ENCODE measurements around the gene LAMB2.

Gene LAMB2

GRCh38 chr3:49158792-49159191 is 25.9 kb upstream of the LAMB2 start:
- H3K36me3 ChIP-seq (ENCODE audit: control insufficient read depth, insufficient read depth, low read length): peaks cover 13% of the 10 kb centered on the region
- no peak overlapping the region for H3K27ac ChIP-seq (ENCODE audit: low read depth, low read length)
- H3K4me3 ChIP-seq (ENCODE audit: low read depth, low read length): no peak overlapping the region
- no peaks in the 10 kb centered on the region; the same call in none of the 2 replicates for H3K27me3 ChIP-seq (ENCODE audit: control insufficient read depth, insufficient read depth, low read length)
- 0 out of 2 replicates have a peak, but pooled peaks cover 3% of the 10 kb centered on the region for H3K4me1 ChIP-seq (ENCODE audit: control insufficient read depth, insufficient read depth, low read length)
- no peaks in the 10 kb centered on the region for H3K9me3 ChIP-seq (ENCODE audit: control insufficient read depth, insufficient read depth, low read depth, low read length)
- H3K9ac ChIP-seq (ENCODE audit: low read length): no peak overlapping the region

DNA sequence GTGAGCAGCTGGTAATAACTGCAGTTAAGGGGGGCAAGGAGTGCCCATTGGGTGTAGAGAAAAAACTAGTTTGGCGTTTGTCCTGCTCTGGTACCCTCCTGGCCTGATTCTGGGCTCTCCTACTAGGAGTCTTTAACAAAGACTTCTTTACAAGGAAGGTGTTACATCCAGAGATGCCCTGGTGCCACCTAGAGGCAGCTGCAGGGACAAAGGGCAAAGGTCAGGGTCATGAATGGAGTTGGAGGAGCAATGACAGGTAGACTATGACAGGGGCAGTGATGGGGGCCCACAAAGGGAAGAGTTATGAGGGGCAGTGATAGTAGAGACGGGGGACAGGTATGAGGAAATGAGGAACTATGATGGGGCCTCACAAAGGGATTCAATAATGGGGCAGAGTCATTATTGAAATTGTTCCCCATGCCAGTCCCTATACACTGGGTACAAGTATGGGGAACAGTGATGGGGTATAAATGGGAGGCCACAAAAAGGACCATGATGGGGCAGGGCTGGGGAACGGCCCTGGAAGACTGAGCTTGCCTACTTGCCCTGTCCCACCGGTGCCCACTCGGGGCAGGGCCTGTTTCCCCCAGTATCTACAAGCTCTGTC is 25.4 kb upstream of the LAMB2 start:
- Histone ChIP-seq H3K36me3 (ENCODE audit: control insufficient read depth, insufficient read depth, low read length) (peaks cover 7% of the 10 kb centered on the region), H3K9ac (ENCODE audit: low read length) (no peak overlapping the region), H3K4me1 (ENCODE audit: control insufficient read depth, insufficient read depth, low read length) (0 out of 2 replicates have a peak, but pooled peaks cover 3% of the 10 kb centered on the region), H3K27me3 (ENCODE audit: control insufficient read depth, insufficient read depth, low read length) (no peaks in the 10 kb centered on the region; the same call in none of the 2 replicates), H3K9me3 (ENCODE audit: control insufficient read depth, insufficient read depth, low read depth, low read length) (no peaks in the 10 kb centered on the region), H3K4me3 (ENCODE audit: low read depth, low read length) (no peak overlapping the region), H3K27ac (ENCODE audit: low read depth, low read length) (no peak overlapping the region)

- H3K9ac ChIP-seq (ENCODE audit: low read length): no peak overlapping the region
- 0 out of 2 replicates have a peak, but pooled peaks cover 3% of the 10 kb centered on the region for H3K4me1 ChIP-seq (ENCODE audit: control insufficient read depth, insufficient read depth, low read length)
- no peak overlapping the region for H3K4me3 ChIP-seq (ENCODE audit: low read depth, low read length)
- no peaks in the 10 kb centered on the region for H3K9me3 ChIP-seq (ENCODE audit: control insufficient read depth, insufficient read depth, low read depth, low read length)
- H3K27me3 ChIP-seq (ENCODE audit: control insufficient read depth, insufficient read depth, low read length): no peaks in the 10 kb centered on the region; the same call in none of the 2 replicates
- H3K36me3 ChIP-seq (ENCODE audit: control insufficient read depth, insufficient read depth, low read length): no peaks in the 10 kb centered on the region
- H3K27ac ChIP-seq (ENCODE audit: low read depth, low read length): no peak overlapping the region
Measured at GRCh38 chr3:49157289-49157688, 24.4 kb upstream of the LAMB2 start.

DNA sequence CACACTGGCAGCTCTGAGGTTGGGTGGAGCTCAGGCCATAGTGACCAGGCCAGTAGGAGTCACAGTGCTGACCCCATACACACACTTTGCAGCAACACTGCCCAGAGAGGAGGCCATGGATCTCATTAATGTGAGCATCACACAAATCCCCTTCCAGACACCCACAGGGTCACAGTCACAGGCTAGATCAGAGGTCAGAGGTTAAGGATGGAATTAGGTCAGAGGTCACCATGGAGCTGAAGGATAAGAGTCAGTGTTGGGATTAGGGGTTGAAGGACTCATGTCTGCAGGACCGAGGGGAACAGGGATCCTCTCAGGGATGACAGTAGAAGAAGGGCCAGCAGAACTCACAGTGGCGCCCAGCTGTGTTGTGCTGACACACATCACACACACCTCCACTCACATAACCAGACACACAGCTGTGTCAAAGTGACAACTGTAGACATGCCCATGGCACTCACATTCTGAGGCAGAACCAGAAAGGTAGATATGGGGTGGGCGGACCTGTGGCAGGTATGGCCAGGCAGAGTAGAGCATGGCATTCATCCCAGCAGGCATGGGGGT is 20.6 kb upstream of the LAMB2 start:
- Histone ChIP-seq H3K4me1 (ENCODE audit: control insufficient read depth, insufficient read depth, low read length) (0 out of 2 replicates have a peak, but pooled peaks cover 3% of the 10 kb centered on the region), H3K9ac (ENCODE audit: low read length) (no peak overlapping the region), H3K27ac (ENCODE audit: low read depth, low read length) (no peak overlapping the region), H3K36me3 (ENCODE audit: control insufficient read depth, insufficient read depth, low read length) (no peaks in the 10 kb centered on the region), H3K4me3 (ENCODE audit: low read depth, low read length) (no peak overlapping the region), H3K9me3 (ENCODE audit: control insufficient read depth, insufficient read depth, low read depth, low read length) (no peaks in the 10 kb centered on the region), H3K27me3 (ENCODE audit: control insufficient read depth, insufficient read depth, low read length) (no peaks in the 10 kb centered on the region; the same call in none of the 2 replicates)

- Histone ChIP-seq H3K27ac (ENCODE audit: low read depth, low read length) (no peak overlapping the region), H3K4me3 (ENCODE audit: low read depth, low read length) (no peak overlapping the region), H3K4me1 (ENCODE audit: control insufficient read depth, insufficient read depth, low read length) (no peaks in the 10 kb centered on the region), H3K36me3 (ENCODE audit: control insufficient read depth, insufficient read depth, low read length) (no peaks in the 10 kb centered on the region), H3K27me3 (ENCODE audit: control insufficient read depth, insufficient read depth, low read length) (peaks cover 2% of the 10 kb centered on the region), H3K9ac (ENCODE audit: low read length) (no peak overlapping the region), H3K9me3 (ENCODE audit: control insufficient read depth, insufficient read depth, low read depth, low read length) (no peaks in the 10 kb centered on the region)
Measured at GRCh38 chr3:49151610-49152009, 18.8 kb upstream of the LAMB2 start.

DNA sequence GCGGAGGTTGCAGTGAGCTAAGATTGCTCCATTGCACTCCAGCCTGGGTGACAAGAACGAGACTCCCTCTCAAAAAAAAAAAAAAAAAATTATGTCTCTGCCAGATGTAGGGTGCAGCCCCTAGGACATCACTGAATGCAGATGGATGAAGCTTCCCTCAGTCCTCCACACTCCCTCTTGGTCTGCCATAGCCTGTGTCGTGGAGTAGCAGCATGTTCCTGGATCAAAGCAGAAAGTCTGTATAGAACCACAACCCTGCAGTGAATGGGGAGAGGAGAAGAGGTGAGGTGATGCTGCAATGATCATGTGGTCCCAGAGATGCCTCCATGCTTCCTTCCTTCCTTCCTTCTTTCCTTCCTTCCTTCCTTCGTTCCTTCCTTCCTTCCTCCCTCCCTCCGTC is 15.3 kb upstream of the LAMB2 start:
- Histone ChIP-seq H3K4me3 (ENCODE audit: low read depth, low read length) (no peak overlapping the region), H3K9me3 (ENCODE audit: control insufficient read depth, insufficient read depth, low read depth, low read length) (peaks cover 8% of the 10 kb centered on the region), H3K9ac (ENCODE audit: low read length) (no peak overlapping the region), H3K27ac (ENCODE audit: low read depth, low read length) (no peak overlapping the region), H3K36me3 (ENCODE audit: control insufficient read depth, insufficient read depth, low read length) (no peaks in the 10 kb centered on the region), H3K4me1 (ENCODE audit: control insufficient read depth, insufficient read depth, low read length) (no peaks in the 10 kb centered on the region), H3K27me3 (ENCODE audit: control insufficient read depth, insufficient read depth, low read length) (peaks cover 2% of the 10 kb centered on the region; the same call in 1 of the 2 replicates)

GRCh38 chr3:49140080-49140479 is 7.2 kb upstream of the LAMB2 start:
- no peak overlapping the region for H3K9ac ChIP-seq (ENCODE audit: low read length)
- H3K27me3 ChIP-seq (ENCODE audit: control insufficient read depth, insufficient read depth, low read length): no peaks in the 10 kb centered on the region
- peaks cover 22% of the 10 kb centered on the region for H3K9me3 ChIP-seq (ENCODE audit: control insufficient read depth, insufficient read depth, low read depth, low read length)
- no peak overlapping the region for H3K4me3 ChIP-seq (ENCODE audit: low read depth, low read length)
- no peaks in the 10 kb centered on the region for H3K4me1 ChIP-seq (ENCODE audit: control insufficient read depth, insufficient read depth, low read length)
- no peaks in the 10 kb centered on the region for H3K36me3 ChIP-seq (ENCODE audit: control insufficient read depth, insufficient read depth, low read length)
- H3K27ac ChIP-seq (ENCODE audit: low read depth, low read length): no peak overlapping the region

DNA sequence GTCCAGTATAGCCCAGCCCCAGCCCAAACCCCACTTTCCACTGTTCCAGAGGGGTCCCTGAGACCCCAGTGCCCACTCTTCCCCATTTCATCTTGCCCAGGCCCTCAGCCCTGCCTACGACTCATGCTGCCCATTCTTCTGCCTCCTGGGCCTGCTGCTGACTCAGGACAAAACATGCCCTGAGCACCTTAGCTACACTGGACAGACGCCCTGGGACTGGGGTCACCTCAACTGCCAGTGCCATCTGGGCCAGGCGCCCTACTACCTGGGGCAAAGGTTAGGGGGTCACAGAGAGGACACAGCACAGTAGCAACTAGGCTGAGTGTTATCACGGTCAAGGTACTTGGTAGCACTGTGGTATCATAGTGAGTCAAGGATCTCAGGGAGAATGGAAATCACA is 2.6 kb upstream of the LAMB2 start:
- Histone ChIP-seq H3K27me3 (ENCODE audit: control insufficient read depth, insufficient read depth, low read length) (no peaks in the 10 kb centered on the region), H3K4me1 (ENCODE audit: control insufficient read depth, insufficient read depth, low read length) (peaks cover 8% of the 10 kb centered on the region), H3K9ac (ENCODE audit: low read length) (no peak overlapping the region), H3K36me3 (ENCODE audit: control insufficient read depth, insufficient read depth, low read length) (peaks cover 5% of the 10 kb centered on the region; the same call in 1 of the 2 replicates), H3K4me3 (ENCODE audit: low read depth, low read length) (no peak overlapping the region), H3K9me3 (ENCODE audit: control insufficient read depth, insufficient read depth, low read depth, low read length) (no peaks in the 10 kb centered on the region), H3K27ac (ENCODE audit: low read depth, low read length) (no peak overlapping the region)

- Histone ChIP-seq H3K27ac (ENCODE audit: low read depth, low read length) (no peak overlapping the region), H3K9ac (ENCODE audit: low read length) (no peak overlapping the region), H3K27me3 (ENCODE audit: control insufficient read depth, insufficient read depth, low read length) (no peaks in the 10 kb centered on the region), H3K4me3 (ENCODE audit: low read depth, low read length) (no peak overlapping the region; the same call in 1 of the 2 replicates), H3K4me1 (ENCODE audit: control insufficient read depth, insufficient read depth, low read length) (peaks cover 8% of the 10 kb centered on the region), H3K36me3 (ENCODE audit: control insufficient read depth, insufficient read depth, low read length) (peaks cover 10% of the 10 kb centered on the region; the same call in 1 of the 2 replicates), H3K9me3 (ENCODE audit: control insufficient read depth, insufficient read depth, low read depth, low read length) (no peaks in the 10 kb centered on the region)
Measured at GRCh38 chr3:49134471-49135265, 1.8 kb upstream of the LAMB2 start.

GRCh38 chr3:49133226-49133951 is 539 bp upstream of the LAMB2 start:
- Histone ChIP-seq H3K9me3 (ENCODE audit: control insufficient read depth, insufficient read depth, low read depth, low read length) (no peaks in the 10 kb centered on the region), H3K27ac (ENCODE audit: low read depth, low read length) (peak overlapping the region; percentile 33; the same call in 1 of the 2 replicates), H3K4me1 (ENCODE audit: control insufficient read depth, insufficient read depth, low read length) (peaks cover 8% of the 10 kb centered on the region), H3K27me3 (ENCODE audit: control insufficient read depth, insufficient read depth, low read length) (no peaks in the 10 kb centered on the region), H3K4me3 (ENCODE audit: low read depth, low read length) (peak overlapping the region; percentile 79), H3K9ac (ENCODE audit: low read length) (peak overlapping the region; percentile 76), H3K36me3 (ENCODE audit: control insufficient read depth, insufficient read depth, low read length) (peaks cover 14% of the 10 kb centered on the region; the same call in 1 of the 2 replicates)
